Stomach (tissue), 9 donors: Measurements from ENCODE around the gene PPP1R13L. TPM values are rescaled to one million over a fixed set of nuclear protein-coding genes. Genes with fewer than 3 reads are reported as not detected.

ENCODE experiments used
- DNase-seq, 2 donors: peaks; one replicate each; pipeline versions ENCODE4 v3.0.0 to v3.0.0-alpha.2; 2013 to 2019
- H3K27ac ChIP-seq, 5 donors: fragments of 200-600 bp in 4 of 5; sonication (generic) in 4 of 5; one replicate each; pipeline ENCODE4 v1.5.1; 2013 to 2019; ENCODE audit warnings: mild to moderate bottlenecking in 1 of 5, moderate library complexity in 1 of 5
- H3K27me3 ChIP-seq, 3 donors: fragments of 200-600 bp; sonication (generic); one replicate each; pipeline ENCODE4 v1.5.1; 2017 to 2019; ENCODE audit warnings: mixed run types in 1 of 3
- H3K36me3 ChIP-seq, 4 donors: fragments of 200-600 bp; sonication (generic); 1 replicate in 3 of 4; 2 replicates in 1 of 4; pipeline ENCODE4 v1.5.1; 2016 to 2019
- H3K4me1 ChIP-seq, 4 donors: fragments of 200-600 bp; sonication (generic); one replicate each; pipeline ENCODE4 v1.5.1; 2016 to 2019
- H3K4me3 ChIP-seq, 4 donors: fragments of 200-600 bp; sonication (generic) in 3 of 4; one replicate each; pipeline ENCODE4 v1.5.1; 2016 to 2019; ENCODE audit warnings: mild to moderate bottlenecking in 1 of 4
- H3K9me3 ChIP-seq, 4 donors: fragments of 200-600 bp; sonication (generic); one replicate each; pipeline ENCODE4 v1.5.1; 2016 to 2019
- EP300 ChIP-seq: sonication (generic); formaldehyde crosslinking; IDR thresholded peaks from one replicate; pipeline ENCODE4 v1.6.1; 2017; ENCODE audit warnings: antibody characterized with exemption
- POLR2A ChIP-seq, 4 donors: fragments of 450-650 bp; IDR thresholded peaks; one replicate each; pipeline ENCODE4 v1.6.1; 2016; ENCODE audit warnings: antibody characterized with exemption in 4 of 4, control low read depth in 2 of 4, mild to moderate bottlenecking in 1 of 4, moderate library complexity in 1 of 4
- POLR2AphosphoS5 ChIP-seq, 3 donors: sonication (generic); formaldehyde crosslinking; IDR thresholded peaks; one replicate each; pipeline ENCODE4 v1.6.1; 2016; ENCODE audit warnings: antibody characterized with exemption in 3 of 3
- WGBS, 5 donors: extraction: QIAGEN DNeasy Blood & Tissue Kit in 3 of 5; methylation state at CpG; one replicate each; pipeline versions ENCODE4 v1.1.5 to v1.1.7; 2013 to 2018; 5-methylcytosine and 5-hydroxymethylcytosine counted together
- intact Hi-C: fragments of 100-400 bp; cut with DNase I; formaldehyde crosslinking; loops from one replicate; pipeline ENCODE4 v1.15.1; 2023; ENCODE audit warnings: low total_unique reads
- polyA plus RNA-seq, 3 donors: library from polyadenylated mRNA; stranded (reverse); fragments of 200-250 nt; gene quantifications; one replicate each; pipeline ENCODE4 v1.2.3, GENCODE V29; 2013
- total RNA-seq, 5 donors: library from RNA; depleted of rRNA; stranded (reverse); fragments of >200 nt; gene quantifications; one replicate each; pipeline versions ENCODE4 v1.1.0 to v1.2.3, GENCODE V29; 2014 to 2016
- TF ChIP-seq, protein P1 (sequence below), 7 experiments: fragments of 450-650 bp in 4 of 7; fragments of 200-600 bp in 3 of 7; sonication (generic) in 3 of 7; IDR thresholded peaks; one replicate each; pipeline ENCODE4 v1.5.1; 2016 to 2019; ENCODE audit warnings: antibody characterized with exemption in 7 of 7, control low read depth in 2 of 7, mild to moderate bottlenecking in 1 of 7
- donor health status: healthy with polysubstance abuse.
- donor health status: Bipolar disorder and iron deficiency.
- donor health status: healthy.

Gene PPP1R13L
- total and polyA plus RNA-seq, 8 donors: 2.4 to 120 (median 19.9) TPM

DNA sequence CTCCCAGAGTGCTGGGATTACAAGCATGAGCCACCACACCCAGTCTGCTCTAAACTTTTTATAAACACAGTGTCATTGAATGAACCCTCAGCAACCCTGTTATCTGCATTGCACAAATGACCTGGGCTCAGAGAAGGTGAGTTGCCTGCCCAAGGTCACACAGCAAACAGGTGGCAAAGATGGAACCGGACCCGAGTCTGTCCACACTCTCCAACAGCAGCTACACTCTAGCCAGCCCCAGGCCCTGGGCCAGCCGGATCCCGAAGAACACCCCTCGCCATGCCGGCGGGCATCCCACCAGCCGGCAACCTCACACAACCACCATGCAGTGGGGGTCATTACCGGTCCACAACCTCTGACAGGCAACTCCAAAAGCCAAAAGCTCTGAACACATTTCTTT, 49.0 kb downstream of the PPP1R13L start:
- DNase-seq: no peak
- H3K27ac ChIP-seq: no peak overlapping the region
- no peaks in the 10 kb centered on the region for H3K27me3 ChIP-seq
- WGBS, 5 donors: 96 to 100% (median 98%) methylated on average over 9 of the region's 9 CpGs
- no peak for TF ChIP-seq POLR2A (IDR thresholded peaks at IDR 0.05)
- TF ChIP-seq, protein P1, sequence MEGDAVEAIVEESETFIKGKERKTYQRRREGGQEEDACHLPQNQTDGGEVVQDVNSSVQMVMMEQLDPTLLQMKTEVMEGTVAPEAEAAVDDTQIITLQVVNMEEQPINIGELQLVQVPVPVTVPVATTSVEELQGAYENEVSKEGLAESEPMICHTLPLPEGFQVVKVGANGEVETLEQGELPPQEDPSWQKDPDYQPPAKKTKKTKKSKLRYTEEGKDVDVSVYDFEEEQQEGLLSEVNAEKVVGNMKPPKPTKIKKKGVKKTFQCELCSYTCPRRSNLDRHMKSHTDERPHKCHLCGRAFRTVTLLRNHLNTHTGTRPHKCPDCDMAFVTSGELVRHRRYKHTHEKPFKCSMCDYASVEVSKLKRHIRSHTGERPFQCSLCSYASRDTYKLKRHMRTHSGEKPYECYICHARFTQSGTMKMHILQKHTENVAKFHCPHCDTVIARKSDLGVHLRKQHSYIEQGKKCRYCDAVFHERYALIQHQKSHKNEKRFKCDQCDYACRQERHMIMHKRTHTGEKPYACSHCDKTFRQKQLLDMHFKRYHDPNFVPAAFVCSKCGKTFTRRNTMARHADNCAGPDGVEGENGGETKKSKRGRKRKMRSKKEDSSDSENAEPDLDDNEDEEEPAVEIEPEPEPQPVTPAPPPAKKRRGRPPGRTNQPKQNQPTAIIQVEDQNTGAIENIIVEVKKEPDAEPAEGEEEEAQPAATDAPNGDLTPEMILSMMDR (IDR thresholded peaks at IDR 0.05): no peak
- TF ChIP-seq POLR2AphosphoS5 (IDR thresholded peaks at IDR 0.05): no peak
- no peak for TF ChIP-seq EP300
- H3K4me3 ChIP-seq: no peak overlapping the region
- peaks cover 20 to 96% (median 78%) of the 10 kb centered on the region in 4 donors for H3K36me3 ChIP-seq
- H3K9me3 ChIP-seq: no peaks in the 10 kb centered on the region
- intact Hi-C loops: no loop called here
- no peaks in the 10 kb centered on the region for H3K4me1 ChIP-seq

DNA sequence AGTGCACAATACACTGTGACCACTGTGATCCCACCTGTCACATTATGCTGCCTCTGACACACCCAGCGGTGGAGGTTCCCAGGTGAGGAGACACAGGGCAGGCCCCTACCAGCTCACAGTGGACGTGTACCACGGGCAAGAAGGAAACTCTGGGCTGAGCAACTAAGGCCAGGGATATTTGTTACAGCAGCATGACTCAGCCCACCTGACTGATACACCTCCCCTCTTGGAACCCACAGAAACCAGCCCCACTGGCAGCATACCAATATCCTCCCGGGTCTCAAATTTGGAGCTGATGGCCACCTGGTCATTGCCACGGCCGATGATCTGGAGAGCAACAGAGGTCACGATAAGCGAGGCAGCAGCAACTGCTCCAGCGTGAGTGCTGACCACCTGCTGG, 49.5 kb downstream of the PPP1R13L start:
- 94 to 99% (median 98%) methylated on average over 7 to 9 of the region's 9 CpGs for WGBS, 5 donors
- no peaks in the 10 kb centered on the region for H3K9me3 ChIP-seq
- H3K4me1 ChIP-seq: no peaks in the 10 kb centered on the region
- no peaks in the 10 kb centered on the region for H3K27me3 ChIP-seq
- H3K36me3 ChIP-seq: peaks cover 20 to 96% (median 78%) of the 10 kb centered on the region in 4 donors
- TF ChIP-seq POLR2AphosphoS5 (IDR thresholded peaks at IDR 0.05): no peak
- TF ChIP-seq POLR2A (IDR thresholded peaks at IDR 0.05): no peak
- TF ChIP-seq, protein P1 (IDR thresholded peaks at IDR 0.05): no peak
- TF ChIP-seq EP300: no peak
- no peak for DNase-seq
- H3K4me3 ChIP-seq: no peak overlapping the region
- intact Hi-C loops: no loop called here
- H3K27ac ChIP-seq: no peak overlapping the region

DNA sequence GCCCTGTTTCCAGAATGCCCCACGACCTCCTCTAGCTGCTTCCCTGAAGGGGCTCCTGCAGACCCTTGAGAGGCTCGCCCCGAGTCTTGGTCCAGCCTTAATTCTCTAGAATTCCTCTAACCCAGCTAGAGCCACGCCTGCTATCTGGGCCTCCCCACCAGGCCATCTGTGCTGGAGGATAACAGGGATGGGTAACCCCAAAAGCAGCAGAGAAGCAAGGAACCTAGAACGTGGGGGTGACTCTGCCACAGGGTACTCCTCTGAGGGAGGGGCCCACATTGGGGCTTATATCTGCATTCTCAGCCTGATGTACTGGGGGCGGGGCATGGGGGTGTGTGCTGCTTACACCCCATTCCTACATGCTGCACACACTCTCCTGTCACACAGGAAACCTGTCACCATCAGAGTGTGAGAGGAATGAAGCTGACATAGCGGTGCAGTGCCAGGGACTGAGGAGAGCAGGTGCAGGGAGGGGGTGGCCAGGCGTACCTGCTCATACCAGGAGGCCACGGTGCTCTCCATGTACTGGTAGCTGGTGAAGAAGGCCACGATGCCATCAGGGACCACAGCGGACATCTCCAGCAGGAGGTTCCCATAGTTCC, 50.5 kb downstream of the PPP1R13L start:
- Histone ChIP-seq H3K27ac (no peak overlapping the region), H3K36me3 (peaks cover 20 to 92% (median 78%) of the 10 kb centered on the region in 4 donors), H3K4me1 (no peaks in the 10 kb centered on the region), H3K27me3 (no peaks in the 10 kb centered on the region), H3K9me3 (no peaks in the 10 kb centered on the region), H3K4me3 (no peak overlapping the region)
- TF ChIP-seq EP300 (no peak), POLR2A (IDR thresholded peaks at IDR 0.05) (no peak), POLR2AphosphoS5 (IDR thresholded peaks at IDR 0.05) (no peak)
- TF ChIP-seq, protein P1 (IDR thresholded peaks at IDR 0.05): no peak
- DNase-seq: no peak
- intact Hi-C loops: no loop called here
- 91 to 98% (median 96%) methylated on average over 9 to 11 of the region's 11 CpGs for WGBS, 5 donors

DNA sequence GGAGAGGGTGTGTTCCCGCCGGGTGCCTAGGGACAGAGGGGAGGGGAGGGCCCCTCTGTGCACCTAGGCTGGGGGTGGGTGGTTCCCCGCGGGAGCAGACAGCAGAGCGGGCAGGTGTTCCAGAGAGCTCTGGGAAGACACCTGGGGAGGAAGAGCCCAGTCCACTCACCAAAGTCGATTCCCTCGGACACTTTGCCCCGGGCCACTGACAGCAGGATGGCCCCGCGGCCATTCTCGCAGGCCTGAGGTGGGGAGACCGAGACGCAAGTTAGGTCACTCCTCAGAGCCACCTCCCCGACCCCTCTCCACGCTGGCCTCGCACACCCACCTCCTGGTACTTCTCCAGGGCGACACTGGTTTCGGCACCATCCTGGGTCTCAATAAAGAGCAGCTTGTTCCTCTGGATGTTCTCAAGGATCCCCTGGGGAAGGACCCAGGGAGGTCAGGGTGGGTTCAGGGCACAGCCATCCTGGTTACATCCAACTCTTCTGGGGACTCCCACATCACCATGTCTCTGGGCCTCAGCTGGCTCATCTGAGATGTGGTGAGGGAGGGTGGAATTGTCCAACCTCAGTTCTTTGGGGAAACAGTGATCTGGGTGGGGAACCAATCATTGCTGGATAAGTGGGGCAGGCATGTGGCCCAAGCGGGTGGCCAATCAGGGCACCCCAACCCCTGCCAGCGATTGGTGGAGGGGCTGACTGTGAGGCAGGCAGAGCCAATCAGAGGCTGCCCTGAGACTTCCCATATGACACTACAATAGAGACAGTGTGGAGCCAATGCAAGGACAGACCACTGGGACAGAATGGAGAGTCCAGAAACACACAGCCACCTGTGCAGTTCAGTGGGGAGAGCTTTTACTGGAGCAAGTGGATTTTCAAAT, 51.7 kb downstream of the PPP1R13L start:
- DNase-seq: no peak
- H3K9me3 ChIP-seq: no peaks in the 10 kb centered on the region
- H3K27ac ChIP-seq: no peak overlapping the region
- TF ChIP-seq EP300 (no peak), POLR2A (IDR thresholded peaks at IDR 0.05) (no peak), POLR2AphosphoS5 (IDR thresholded peaks at IDR 0.05) (no peak)
- TF ChIP-seq, protein P1 (IDR thresholded peaks at IDR 0.05): no peak
- intact Hi-C loops: no loop called here
- H3K4me3 ChIP-seq: no peak overlapping the region
- peaks cover 20 to 80% (median 67%) of the 10 kb centered on the region in 4 donors for H3K36me3 ChIP-seq
- H3K27me3 ChIP-seq: peaks cover 0 to 4% (median 0%) of the 10 kb centered on the region in 3 donors
- H3K4me1 ChIP-seq: no peaks in the 10 kb centered on the region
- WGBS, 5 donors: 89 to 98% (median 93%) methylated on average over 11 to 20 of the region's 20 CpGs
